ENCODE results near the gene TOMM22.
A peak's percentile ranks its signal among the peaks of the same experiment; 100 is the strongest.
"Not testable (repeated sequence)": the region's sequence is repeated elsewhere in the genome, so short reads cannot be mapped to it uniquely, and the experiment has no call there.

Gene TOMM22

DNA sequence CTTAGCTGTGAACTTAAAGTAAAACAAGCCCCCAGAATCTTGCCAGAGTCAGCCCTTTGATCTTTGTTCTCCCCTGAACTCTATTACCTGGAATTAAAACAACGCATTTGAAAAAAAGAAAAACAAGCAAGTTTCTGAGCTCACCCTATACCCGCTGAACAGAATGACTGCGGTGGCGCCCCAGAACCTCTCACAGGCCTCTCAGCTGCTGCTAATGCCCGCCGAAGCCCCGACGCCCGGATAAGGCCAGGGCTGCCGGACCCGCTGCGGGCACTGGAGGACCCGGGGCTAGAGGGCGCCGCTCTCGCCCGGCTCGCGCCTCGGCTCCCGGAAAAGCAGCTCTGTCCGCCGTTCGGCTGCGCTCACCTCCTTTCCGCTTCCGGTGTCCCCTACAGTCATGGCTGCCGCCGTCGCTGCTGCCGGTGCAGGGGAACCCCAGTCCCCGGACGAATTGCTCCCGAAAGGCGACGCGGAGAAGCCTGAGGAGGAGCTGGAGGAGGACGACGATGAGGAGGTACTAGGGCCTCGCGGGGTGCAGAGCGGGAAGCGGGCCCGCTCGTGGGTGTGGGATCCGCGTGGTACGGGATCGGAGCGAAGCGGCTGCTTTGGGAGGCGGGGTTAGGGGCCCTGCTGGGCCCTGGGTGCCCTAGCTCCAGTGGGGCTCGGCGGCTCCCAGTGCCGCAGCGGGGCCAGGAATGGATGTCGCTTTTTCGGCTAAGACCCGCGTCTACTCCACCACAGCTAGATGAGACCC lies at the start of gene TOMM22:
TOMM22 (plus strand) TSS at position 376 of the 754 bp plus-strand sequence; CDS start at position 398, 22 bp downstream.
- DNase-seq (ENCODE audit: low spot score) = peak; percentile 91

GRCh38 chr22:38632528-38632927 lies 49.2 kb upstream of the TOMM22 start:
- DNase-seq (ENCODE audit: low spot score) = no peak

DNA sequence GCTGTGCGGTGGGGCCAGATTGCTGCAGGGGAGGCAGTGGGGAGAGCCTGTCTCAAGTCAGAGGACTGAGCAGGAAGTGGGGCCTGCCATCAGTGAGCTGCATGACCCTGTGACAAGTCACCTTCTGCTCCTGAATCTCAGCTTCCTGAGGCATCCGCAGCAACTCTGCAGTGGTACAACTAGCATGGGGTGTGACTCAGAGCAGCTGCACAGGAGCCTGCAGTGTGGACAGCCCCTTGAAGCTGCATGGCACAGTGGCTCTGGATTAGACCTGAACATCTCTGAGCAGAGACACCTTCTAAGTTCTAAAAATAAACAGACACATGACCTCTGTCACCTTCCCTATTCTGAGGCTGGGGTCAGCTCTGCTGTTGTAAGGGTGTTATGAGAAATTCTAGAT lies 43.5 kb upstream of the TOMM22 start:
- no peak for DNase-seq (ENCODE audit: low spot score)

DNA sequence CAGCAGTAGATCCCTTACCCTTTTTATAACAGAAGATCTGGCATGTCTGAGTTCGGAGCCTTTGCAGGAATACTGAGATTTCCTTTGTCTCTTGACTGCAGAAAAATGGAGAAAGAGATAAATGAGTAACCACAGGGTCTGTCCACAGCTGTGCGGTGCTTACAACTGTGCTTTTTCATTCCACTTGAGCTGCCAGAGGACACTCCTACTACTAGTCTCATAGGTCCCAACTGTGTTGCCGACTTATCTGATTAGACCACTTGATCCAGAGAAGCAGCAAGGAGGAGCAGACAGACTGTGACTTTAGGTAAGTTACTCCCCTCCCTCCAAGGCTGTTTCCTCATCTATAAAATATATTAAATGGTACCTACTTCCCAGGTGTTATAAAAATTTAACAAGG lies 43.0 kb upstream of the TOMM22 start:
- DNase-seq (ENCODE audit: low spot score) = no peak

DNA sequence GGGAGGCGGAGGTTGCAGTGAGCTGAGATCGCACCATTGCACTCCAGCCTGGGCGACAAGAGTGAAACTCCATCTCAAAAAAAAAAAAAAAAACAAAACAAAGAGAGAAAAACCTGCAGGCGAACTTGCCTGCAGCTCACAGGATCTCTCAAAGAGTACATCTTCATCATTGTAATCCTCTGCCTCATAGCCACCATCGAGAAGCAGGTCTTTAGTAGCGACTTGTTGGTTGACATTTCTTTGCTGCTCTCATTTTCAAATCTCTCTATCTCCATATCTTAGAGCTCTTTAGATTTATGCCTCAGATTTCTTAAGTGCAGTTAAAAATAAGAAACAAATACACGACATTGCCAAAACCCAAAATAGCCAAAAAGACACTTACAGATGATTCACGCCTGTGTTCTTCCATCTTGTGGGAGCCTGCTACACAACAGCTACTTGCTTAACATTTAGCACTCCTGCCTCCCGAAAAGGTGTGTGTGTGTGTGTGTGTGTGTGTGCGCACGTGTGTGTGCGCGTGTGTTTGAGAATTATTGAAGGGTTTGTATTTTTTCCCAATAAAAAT lies 40.2 kb upstream of the TOMM22 start:
- DNase-seq (ENCODE audit: low spot score) = no peak

GRCh38 chr22:38644245-38644644 lies 37.5 kb upstream of the TOMM22 start:
- DNase-seq (ENCODE audit: low spot score) = not testable (repeated sequence)

DNA sequence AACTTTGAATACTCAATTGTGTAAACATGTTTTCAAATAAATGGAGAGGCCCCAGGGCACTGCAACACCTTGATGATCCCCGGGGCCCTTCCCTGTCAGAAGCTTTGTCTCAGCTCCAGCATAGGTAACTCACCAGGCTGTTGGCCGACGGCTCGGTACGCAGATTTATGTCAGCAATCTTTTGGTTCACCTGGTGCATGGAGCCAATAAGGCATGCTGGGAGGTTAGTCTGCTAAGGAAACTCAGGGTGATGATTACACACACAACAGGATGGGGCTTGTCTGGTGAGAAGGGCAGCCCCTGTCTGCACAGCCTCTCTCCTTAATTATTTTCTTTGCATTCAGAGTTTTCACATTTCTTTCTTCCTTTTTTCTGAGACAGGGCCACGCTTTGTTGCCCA lies 36.3 kb upstream of the TOMM22 start:
- no peak for DNase-seq (ENCODE audit: low spot score)

DNA sequence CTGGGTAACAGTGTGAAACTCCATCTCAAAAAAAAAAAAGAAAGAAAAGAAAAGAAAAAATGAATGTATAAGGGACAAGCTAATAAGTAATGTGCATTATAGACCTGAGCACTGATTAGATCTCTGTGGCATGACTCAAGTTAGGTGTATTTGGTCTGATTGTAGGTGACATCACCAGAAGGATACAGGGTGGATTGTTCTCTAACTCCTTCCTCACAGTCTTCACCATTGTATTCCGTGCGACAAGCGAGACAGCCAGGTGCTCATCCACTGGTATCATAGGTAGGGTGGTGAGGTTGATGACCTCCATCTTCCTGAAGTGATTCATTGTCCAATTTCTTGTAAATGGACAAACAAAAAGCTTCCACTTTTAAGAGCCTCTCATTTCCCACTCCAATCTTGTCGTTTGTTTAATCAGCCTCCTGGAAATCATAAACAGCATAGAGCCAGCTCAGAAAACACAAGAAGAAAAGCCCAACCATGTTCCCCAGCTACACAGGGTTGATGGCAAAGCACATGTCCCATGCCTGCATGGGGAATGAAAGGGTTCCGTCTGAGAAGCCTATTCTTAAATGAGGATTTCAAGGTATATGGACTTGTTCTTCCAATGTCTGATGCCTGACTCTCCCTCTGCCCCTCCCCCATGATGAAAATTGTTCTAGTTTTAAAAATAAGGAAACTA lies 31.8 kb upstream of the TOMM22 start:
- no peak for DNase-seq (ENCODE audit: low spot score)

- no peak for DNase-seq (ENCODE audit: low spot score)
Measured at GRCh38 chr22:38652859-38653258, 28.9 kb upstream of the TOMM22 start.

- DNase-seq (ENCODE audit: low spot score) = no peak
Measured at GRCh38 chr22:38653741-38654140, 28.0 kb upstream of the TOMM22 start.

GRCh38 chr22:38655519-38656255 lies 26.1 kb upstream of the TOMM22 start:
- DNase-seq (ENCODE audit: low spot score) = peak; percentile 2

DNA sequence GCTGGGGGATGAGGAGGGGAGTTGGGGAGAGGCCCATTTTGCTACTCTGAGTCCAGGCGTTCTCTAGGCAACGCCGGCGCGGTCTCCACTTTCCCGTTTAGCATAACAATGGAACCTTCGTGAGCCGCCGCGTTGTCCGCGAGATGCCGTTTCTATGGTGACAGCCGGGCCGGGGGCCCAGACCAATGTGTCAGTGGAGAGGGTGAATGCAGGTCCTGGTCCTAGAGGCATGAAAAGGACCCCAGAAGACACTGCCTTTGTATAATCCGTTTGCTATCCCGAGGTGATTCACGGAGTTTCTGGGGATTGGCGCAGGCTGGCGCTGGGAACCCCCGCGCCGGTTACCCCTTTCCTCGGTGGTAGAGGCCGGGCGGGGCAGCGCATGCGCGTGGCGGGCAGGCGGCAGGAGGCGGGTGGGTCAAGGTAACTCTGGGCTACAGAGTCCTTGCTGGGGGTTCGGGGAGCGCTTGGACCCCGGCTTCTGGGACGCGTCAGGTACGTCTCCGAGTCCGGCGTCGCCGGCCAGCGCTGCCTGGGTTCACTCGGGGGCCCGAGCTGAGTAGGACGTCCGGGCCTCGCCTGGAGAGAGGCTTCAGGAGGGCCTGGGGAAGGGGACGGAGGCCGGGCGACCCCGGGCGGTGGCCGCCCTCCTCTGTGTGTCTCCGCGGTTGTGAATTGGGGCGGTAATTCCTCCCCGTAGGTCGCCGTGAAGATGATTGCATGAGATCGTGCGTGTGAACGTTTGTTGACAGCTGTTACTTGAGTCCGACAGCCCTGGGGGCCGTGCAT lies 25.3 kb upstream of the TOMM22 start, which contains the start of the genes CBY1 and FAM227A:
CBY1 (plus strand) TSS at position 383 of the 789 bp plus-strand sequence. CDS start 11,417 bp downstream, outside the sequence.
FAM227A (minus strand) TSS at position 137 of the 789 bp plus-strand sequence. CDS start 6,224 bp downstream, outside the sequence.
- DNase-seq (ENCODE audit: low spot score) = peak; percentile 93

DNA sequence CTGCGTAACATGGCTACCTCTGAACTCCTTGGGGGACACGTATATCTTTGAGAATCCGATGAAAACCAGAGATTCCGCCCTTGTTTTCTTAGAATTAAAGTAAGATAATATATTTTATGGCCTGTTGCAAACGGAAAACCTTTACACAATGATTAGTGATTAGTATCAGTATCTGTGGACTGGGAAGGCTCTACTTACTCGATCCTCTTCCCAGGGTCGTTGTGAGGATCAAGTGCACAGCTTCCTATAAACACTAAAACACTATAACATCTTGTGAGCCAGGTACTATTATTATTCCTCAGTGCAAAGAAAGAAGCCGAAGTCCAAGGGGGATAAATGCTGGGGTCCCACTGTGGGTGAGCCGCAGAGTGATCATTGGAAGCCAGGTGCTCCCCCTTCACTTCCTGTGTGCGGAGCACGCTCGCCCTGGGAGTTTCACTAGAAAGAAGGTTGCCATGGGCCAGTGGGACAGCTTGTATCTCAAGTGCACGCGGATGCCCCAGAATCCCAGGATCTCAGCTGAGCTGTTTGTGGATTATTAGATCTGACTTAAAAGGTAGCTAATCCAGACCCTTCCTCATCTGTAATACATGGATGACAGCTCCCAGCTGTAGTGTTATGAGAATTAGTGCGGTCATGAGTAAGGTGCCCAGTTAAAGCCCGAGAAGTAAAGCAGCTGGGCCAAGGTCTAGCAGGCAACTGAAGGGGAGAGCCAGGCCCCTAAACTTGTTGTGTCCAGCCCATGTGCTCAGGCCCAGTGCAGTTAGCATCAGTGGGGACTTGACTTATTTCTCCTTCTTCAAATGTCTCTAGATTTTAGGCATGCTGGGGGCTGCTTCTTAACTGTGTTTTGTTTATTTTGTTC lies 24.5 kb upstream of the TOMM22 start:
- DNase-seq (ENCODE audit: low spot score) = peak; percentile 24

GRCh38 chr22:38674888-38675287 lies 6.9 kb upstream of the TOMM22 start:
- no peak for DNase-seq (ENCODE audit: low spot score)

- no peak for DNase-seq (ENCODE audit: low spot score)
Measured at GRCh38 chr22:38675833-38676232, 5.9 kb upstream of the TOMM22 start.

- DNase-seq (ENCODE audit: low spot score) = no peak
Measured at GRCh38 chr22:38684895-38685294, 3.1 kb downstream of the TOMM22 start.

DNA sequence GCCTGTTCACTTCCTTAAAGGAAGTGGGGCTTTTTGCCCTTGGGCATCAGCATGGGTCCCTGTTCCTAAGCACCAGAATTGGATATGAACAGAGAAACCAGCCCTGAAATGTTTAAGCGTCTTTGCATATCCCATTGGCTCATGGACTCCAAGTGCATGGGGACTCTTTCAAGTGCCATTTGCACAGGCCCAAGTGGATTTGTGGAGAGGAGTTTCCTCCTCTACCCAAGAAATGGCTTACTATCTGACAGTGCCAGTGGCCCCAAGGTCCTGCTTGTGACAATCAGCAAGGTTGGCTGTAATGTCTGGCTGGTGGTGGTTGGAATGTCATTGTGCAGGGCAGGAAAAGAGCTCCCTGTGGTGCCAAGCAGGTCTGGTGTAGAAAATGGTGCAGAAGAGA lies 4.0 kb downstream of the TOMM22 start:
- DNase-seq (ENCODE audit: low spot score) = no peak

DNA sequence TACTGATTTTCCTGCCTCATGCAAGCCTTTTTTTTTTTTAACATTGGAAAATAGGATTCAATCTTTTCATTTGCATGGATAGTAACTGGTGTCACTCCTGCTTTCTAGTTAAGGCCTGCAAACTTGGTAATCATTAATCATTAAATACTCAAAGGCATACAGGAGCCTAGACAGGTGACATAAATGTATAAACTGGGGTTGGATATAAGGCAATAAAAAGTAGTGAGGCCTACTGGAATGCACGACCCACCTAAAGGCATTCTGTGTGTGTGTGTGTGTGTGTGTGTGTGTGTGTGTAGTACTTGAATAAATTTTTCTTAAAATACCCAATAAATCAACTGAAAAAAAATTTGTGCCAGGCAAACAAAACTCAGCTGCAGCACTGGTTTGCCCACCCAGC lies 7.9 kb downstream of the TOMM22 start:
- no peak for DNase-seq (ENCODE audit: low spot score)

- DNase-seq (ENCODE audit: low spot score) = peak; percentile 75
Measured at GRCh38 chr22:38694049-38694448, 12.3 kb downstream of the TOMM22 start.

DNA sequence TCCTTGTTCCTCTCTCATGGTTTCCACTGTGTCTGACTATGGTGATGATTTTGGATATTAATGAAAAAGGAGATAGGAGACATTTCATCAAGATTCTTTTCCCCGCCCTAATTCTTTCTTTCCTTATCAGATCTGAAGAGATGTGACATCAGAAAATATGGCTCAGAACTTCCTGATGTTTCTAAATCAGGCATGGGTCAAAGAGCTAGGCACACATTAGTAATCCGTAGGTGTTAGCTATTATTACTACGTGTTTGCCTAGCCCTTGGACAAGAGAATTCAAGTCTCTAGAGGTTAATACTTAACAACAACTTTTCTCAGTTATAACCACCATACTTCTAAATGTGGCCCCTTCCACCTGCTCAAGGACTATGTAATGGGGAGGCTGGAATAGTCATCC lies 13.2 kb downstream of the TOMM22 start:
- peak; percentile 72 for DNase-seq (ENCODE audit: low spot score)
